ENCODE measurements around the gene INO80B. TPM values are rescaled to one million over a fixed set of nuclear protein-coding genes. Genes with fewer than 3 reads are reported as not detected.
A peak's percentile ranks its signal among the peaks of the same experiment; 100 is the strongest.
"Not testable (repeated sequence)": the region's sequence is repeated elsewhere in the genome, so short reads cannot be mapped to it uniquely, and the experiment has no call there.

INO80B gene
- total RNA-seq, 2 experiments from 2014 or later: 29.2 to 44.5 TPM

GRCh38 chr2:74464406-74464805 lies 9.5 kb downstream of the INO80B start:
- no peaks in the 10 kb centered on the region for H4K20me1 ChIP-seq (ENCODE audit: insufficient read depth, low read length)
- H3K4me3 ChIP-seq (ENCODE audit: low read depth, low read length, poor library complexity, severe bottlenecking): peak overlapping the region; percentile 94
- no TSS peak for BruUV-seq (replicated peaks)

DNA sequence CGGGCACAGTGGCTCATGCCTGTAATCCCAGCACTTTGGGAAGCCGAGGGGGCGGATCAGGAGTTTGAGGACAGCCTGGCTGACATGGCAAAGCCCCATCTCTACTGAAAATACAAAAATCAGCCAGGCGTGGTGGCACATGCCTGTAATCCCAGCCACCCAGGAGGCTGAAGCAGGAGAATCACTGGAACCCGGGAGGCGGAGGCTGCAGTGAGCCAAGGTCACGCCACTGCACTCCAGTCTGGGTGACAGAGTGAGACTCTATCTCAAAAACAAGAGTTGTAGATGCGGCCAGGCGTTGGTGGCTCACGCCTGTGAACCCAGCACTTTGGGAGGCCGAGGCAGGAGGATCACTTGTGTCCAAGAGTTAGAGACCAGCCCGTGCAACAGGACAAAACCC lies 15.9 kb downstream of the INO80B start:
- H2AFZ ChIP-seq (ENCODE audit: low read length); intact Hi-C loops (cut with micrococcal nuclease; ENCODE audit: unreplicated experiment); CTCF ChIA-PET (ENCODE audit: unreplicated experiment); H3K9me3 ChIP-seq (ENCODE audit: low read length); BruUV-seq (replicated peaks); H3K4me3 ChIP-seq (ENCODE audit: low read depth, low read length, poor library complexity, severe bottlenecking); H4K20me1 ChIP-seq (ENCODE audit: insufficient read depth, low read length); H3K27ac ChIP-seq (ENCODE audit: low read depth, low read length, poor library complexity, severe bottlenecking); H3K9me2 ChIP-seq (ENCODE audit: insufficient read depth, low read length); DNase-seq (ENCODE audit: low spot score); H3K4me2 ChIP-seq (ENCODE audit: low read length): not testable (repeated sequence)
- Histone ChIP-seq H3K79me2 (ENCODE audit: insufficient read depth, low read depth, low read length) (peaks cover 12% of the 10 kb centered on the region; the same call in 1 of the 2 replicates), H3K36me3 (ENCODE audit: insufficient read depth, low read length) (peaks cover 16% of the 10 kb centered on the region), H3K4me1 (ENCODE audit: insufficient read depth, low read length, poor library complexity, severe bottlenecking) (peaks cover 23% of the 10 kb centered on the region)
- POLR2A ChIA-PET: interaction anchor here (0.6 to 3.2 kb wide), 5 partner anchors 12 to 347 kb away, joined by 4 to 25 read pairs (median 6); partner anchors contain the start of genes CCDC142, TTC31 and WBP1

More at GRCh38 chr2:74464406-74464805, 9.5 kb downstream of the INO80B start:
- H2AFZ ChIP-seq (ENCODE audit: low read length): peak overlapping the region; percentile 80; the same call in 1 of the 2 replicates
- peak; percentile 33 for DNase-seq (ENCODE audit: low spot score)
- H3K4me1 ChIP-seq (ENCODE audit: insufficient read depth, low read length, poor library complexity, severe bottlenecking): peaks cover 15% of the 10 kb centered on the region
- no peak for TF ChIP-seq CTCF (conservative IDR thresholded peaks at IDR 0.05; ENCODE audit: low read length)
- TF ChIP-seq EZH2phosphoT487 (IDR thresholded peaks at IDR 0.05; ENCODE audit: borderline replicate concordance, low read depth, low read length): no peak
- peak overlapping the region; percentile 50 for H3K27ac ChIP-seq (ENCODE audit: low read depth, low read length, poor library complexity, severe bottlenecking)
- ChIA-PET POLR2A (interaction anchor here (0.8 to 1.5 kb wide), 3 partner anchors 8 to 78 kb away, joined by 3 to 14 read pairs (median 4); no protein-coding TSS in a partner anchor), CTCF (ENCODE audit: unreplicated experiment) (no interaction called here)
- intact Hi-C loops (cut with micrococcal nuclease; ENCODE audit: unreplicated experiment): no loop called here
- no peaks in the 10 kb centered on the region for H3K9me2 ChIP-seq (ENCODE audit: insufficient read depth, low read length)
- peak overlapping the region; percentile 99 for H3K4me2 ChIP-seq (ENCODE audit: low read length)
- H3K9me3 ChIP-seq (ENCODE audit: low read length): no peaks in the 10 kb centered on the region
- H3K36me3 ChIP-seq (ENCODE audit: insufficient read depth, low read length): peaks cover 28% of the 10 kb centered on the region
- peaks cover 14% of the 10 kb centered on the region; the same call in 1 of the 2 replicates for H3K79me2 ChIP-seq (ENCODE audit: insufficient read depth, low read depth, low read length)

GRCh38 chr2:74471332-74472065 lies 16.6 kb downstream of the INO80B start:
- intact Hi-C loops (cut with micrococcal nuclease; ENCODE audit: unreplicated experiment): no loop called here
- H2AFZ ChIP-seq (ENCODE audit: low read length): peak overlapping the region; percentile 75; the same call in 1 of the 2 replicates

More at GRCh38 chr2:74471332-74472065, 16.6 kb downstream of the INO80B start:
- DNase-seq (ENCODE audit: low spot score): peak; percentile 27
- no peak for TF ChIP-seq EZH2phosphoT487 (IDR thresholded peaks at IDR 0.05; ENCODE audit: borderline replicate concordance, low read depth, low read length)
- H3K79me2 ChIP-seq (ENCODE audit: insufficient read depth, low read depth, low read length): peaks cover 7% of the 10 kb centered on the region; the same call in 1 of the 2 replicates
- H3K36me3 ChIP-seq (ENCODE audit: insufficient read depth, low read length): peaks cover 20% of the 10 kb centered on the region
- H4K20me1 ChIP-seq (ENCODE audit: insufficient read depth, low read length): no peaks in the 10 kb centered on the region
- no TSS peak for BruUV-seq (replicated peaks)
- H3K9me3 ChIP-seq (ENCODE audit: low read length): no peaks in the 10 kb centered on the region
- no peaks in the 10 kb centered on the region for H3K9me2 ChIP-seq (ENCODE audit: insufficient read depth, low read length)
- CTCF ChIA-PET (ENCODE audit: unreplicated experiment): no interaction called here
- peak overlapping the region; percentile 81 for H3K27ac ChIP-seq (ENCODE audit: low read depth, low read length, poor library complexity, severe bottlenecking)
- H3K4me1 ChIP-seq (ENCODE audit: insufficient read depth, low read length, poor library complexity, severe bottlenecking): peaks cover 17% of the 10 kb centered on the region
- peak overlapping the region; percentile 85 for H3K4me3 ChIP-seq (ENCODE audit: low read depth, low read length, poor library complexity, severe bottlenecking)
- POLR2A ChIA-PET: interaction anchor here (0.8 to 3.2 kb wide), 5 partner anchors 11 to 59 kb away, joined by 4 to 25 read pairs (median 6); partner anchors contain the start of genes CCDC142, TTC31 and WBP1
- H3K4me2 ChIP-seq (ENCODE audit: low read length): peak overlapping the region; percentile 89

Measured in OCI-LY7 (cell line).